ENCODE measurements around the gene STKLD1. TPM values are rescaled to one million over a fixed set of nuclear protein-coding genes. Genes with fewer than 3 reads are reported as not detected.
"Not testable (repeated sequence)": the region's sequence is repeated elsewhere in the genome, so short reads cannot be mapped to it uniquely, and the experiment has no call there.

STKLD1 gene
- total RNA-seq, 3 donors from 2014 or later (not counting 1 experiment from before 2014, with no cell fraction given): 0.53 to 2.9 (median 1.1) TPM

DNA sequence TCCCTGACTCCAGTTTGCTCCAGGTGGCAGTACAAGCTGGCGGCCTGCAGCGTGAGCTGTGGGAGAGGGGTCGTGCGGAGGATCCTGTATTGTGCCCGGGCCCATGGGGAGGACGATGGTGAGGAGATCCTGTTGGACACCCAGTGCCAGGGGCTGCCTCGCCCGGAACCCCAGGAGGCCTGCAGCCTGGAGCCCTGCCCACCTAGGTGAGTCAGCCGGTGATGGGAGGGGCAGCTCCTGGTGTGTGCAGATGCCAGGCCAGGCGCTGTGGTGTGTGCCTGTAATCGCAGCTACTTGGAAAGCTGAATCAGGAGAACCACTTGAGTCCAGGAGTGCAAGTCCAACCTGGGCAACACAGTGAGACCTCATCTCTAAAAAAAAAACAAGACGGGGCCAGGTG lies 73.6 kb downstream of the STKLD1 start:
- intact Hi-C loops (cut with micrococcal nuclease): no loop called here
- 95% methylated on average over 12 of the region's 12 CpGs for WGBS (ENCODE audit: insufficient coverage)
- Mint-ChIP-seq H3K36me3 (no peaks in the 10 kb centered on the region), H3K27ac (no peak overlapping the region), H3K9me3 (no peaks in the 10 kb centered on the region), H3K4me3 (no peak overlapping the region), H3K4me1 (no peaks in the 10 kb centered on the region), H3K27me3 (ENCODE audit: low read depth in 2 of 2) (no peaks in the 10 kb centered on the region)
- H3K4me1 ChIP-seq (ENCODE audit: control insufficient read depth, insufficient read depth, low read length): no peaks in the 10 kb centered on the region
- H3K36me3 ChIP-seq (ENCODE audit: control insufficient read depth, insufficient read depth, low read length): no peaks in the 10 kb centered on the region
- ATAC-seq: no peak
- no peak overlapping the region for H3K27ac ChIP-seq (ENCODE audit: low read length)
- no peaks in the 10 kb centered on the region for H3K27me3 ChIP-seq (ENCODE audit: control insufficient read depth, insufficient read depth, low read length)
- no peak for TF ChIP-seq CTCF (IDR thresholded peaks at IDR 0.05)
- H3K4me3 ChIP-seq (ENCODE audit: low read length): no peak overlapping the region
- no peak for DNase-seq
- H3K9me3 ChIP-seq (ENCODE audit: control insufficient read depth, insufficient read depth, low read length): no peaks in the 10 kb centered on the region

DNA sequence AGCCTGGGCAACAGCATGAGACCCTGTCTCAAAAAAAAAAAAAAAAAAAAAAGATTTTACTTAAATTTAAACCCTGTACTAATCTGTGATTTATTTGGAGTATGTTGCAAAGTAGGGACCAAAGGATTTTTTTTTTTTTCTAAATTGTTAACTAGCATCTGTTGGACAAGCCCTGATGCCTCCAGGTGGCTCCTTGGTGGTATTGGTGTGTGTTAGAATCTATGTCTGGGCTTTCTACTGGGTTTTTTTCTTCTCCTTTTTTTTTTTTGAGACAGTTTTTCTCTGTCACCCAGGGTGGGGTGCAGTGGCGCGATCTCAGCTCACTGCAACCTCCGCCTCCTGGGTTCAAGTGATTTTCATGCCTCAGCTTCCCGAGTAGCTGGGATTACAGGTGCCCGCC lies 75.7 kb downstream of the STKLD1 start:
- 89% methylated on average over 5 of the region's 5 CpGs for WGBS (ENCODE audit: insufficient coverage)
- H3K36me3 ChIP-seq (ENCODE audit: control insufficient read depth, insufficient read depth, low read length); ATAC-seq; intact Hi-C loops (cut with micrococcal nuclease); H3K4me3 Mint-ChIP-seq; H3K4me1 Mint-ChIP-seq; H3K27ac ChIP-seq (ENCODE audit: low read length); H3K27ac Mint-ChIP-seq; H3K4me1 ChIP-seq (ENCODE audit: control insufficient read depth, insufficient read depth, low read length); H3K27me3 Mint-ChIP-seq (ENCODE audit: low read depth in 2 of 2); H3K9me3 ChIP-seq (ENCODE audit: control insufficient read depth, insufficient read depth, low read length); H3K4me3 ChIP-seq (ENCODE audit: low read length); H3K36me3 Mint-ChIP-seq; DNase-seq; H3K27me3 ChIP-seq (ENCODE audit: control insufficient read depth, insufficient read depth, low read length); H3K9me3 Mint-ChIP-seq: not testable (repeated sequence)

DNA sequence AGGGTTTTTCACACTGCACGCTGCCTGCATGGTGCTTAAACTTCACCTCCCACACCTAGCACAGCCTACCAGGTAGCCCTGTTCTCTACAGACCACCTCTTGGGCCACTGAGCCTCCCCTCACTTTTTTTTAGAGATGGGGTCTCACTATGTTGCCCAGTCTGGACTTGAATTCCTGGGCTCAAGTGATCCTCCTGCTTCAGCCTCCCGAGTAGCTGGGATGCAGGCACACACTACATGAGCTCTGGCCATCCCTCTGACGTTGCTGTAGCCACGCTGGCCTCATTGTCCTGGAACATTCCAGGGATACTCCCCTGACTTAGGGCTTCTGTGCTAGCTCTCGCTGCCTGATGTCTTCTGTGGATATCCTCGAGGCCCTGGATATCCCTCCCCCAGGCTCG lies 76.4 kb downstream of the STKLD1 start:
- no peaks in the 10 kb centered on the region for H3K9me3 ChIP-seq (ENCODE audit: control insufficient read depth, insufficient read depth, low read length)
- no peaks in the 10 kb centered on the region for H3K36me3 ChIP-seq (ENCODE audit: control insufficient read depth, insufficient read depth, low read length)
- 87% methylated on average over 7 of the region's 7 CpGs for WGBS (ENCODE audit: insufficient coverage)
- H3K27me3 ChIP-seq (ENCODE audit: control insufficient read depth, insufficient read depth, low read length): no peaks in the 10 kb centered on the region
- no peak overlapping the region for H3K4me3 ChIP-seq (ENCODE audit: low read length)
- H3K4me1 ChIP-seq (ENCODE audit: control insufficient read depth, insufficient read depth, low read length): no peaks in the 10 kb centered on the region
- no peak overlapping the region for H3K4me3 Mint-ChIP-seq
- H3K27ac ChIP-seq (ENCODE audit: low read length): no peak overlapping the region
- no peak for DNase-seq
- no peak for TF ChIP-seq CTCF (IDR thresholded peaks at IDR 0.05)
- H3K27ac Mint-ChIP-seq: no peak overlapping the region
- no peak for ATAC-seq
- intact Hi-C loops (cut with micrococcal nuclease): no loop called here
- H3K9me3 Mint-ChIP-seq: no peaks in the 10 kb centered on the region
- H3K36me3 Mint-ChIP-seq: no peaks in the 10 kb centered on the region
- H3K4me1 Mint-ChIP-seq: no peaks in the 10 kb centered on the region
- H3K27me3 Mint-ChIP-seq (ENCODE audit: low read depth in 2 of 2): no peaks in the 10 kb centered on the region

GRCh38 chr9:133453651-133454050 lies 77.5 kb downstream of the STKLD1 start:
- H3K9me3 ChIP-seq (ENCODE audit: control insufficient read depth, insufficient read depth, low read length): no peaks in the 10 kb centered on the region
- H3K27me3 Mint-ChIP-seq (ENCODE audit: low read depth in 2 of 2): no peaks in the 10 kb centered on the region
- no peaks in the 10 kb centered on the region for H3K27me3 ChIP-seq (ENCODE audit: control insufficient read depth, insufficient read depth, low read length)
- intact Hi-C loops (cut with micrococcal nuclease): no loop called here
- no peak overlapping the region for H3K4me3 ChIP-seq (ENCODE audit: low read length)
- TF ChIP-seq CTCF (IDR thresholded peaks at IDR 0.05): no peak
- no peaks in the 10 kb centered on the region for H3K4me1 Mint-ChIP-seq
- WGBS (ENCODE audit: insufficient coverage): 81% methylated on average over 10 of the region's 11 CpGs
- H3K36me3 Mint-ChIP-seq: no peaks in the 10 kb centered on the region
- DNase-seq: no peak
- no peak overlapping the region for H3K27ac ChIP-seq (ENCODE audit: low read length)
- no peaks in the 10 kb centered on the region for H3K9me3 Mint-ChIP-seq
- no peak overlapping the region for H3K4me3 Mint-ChIP-seq
- peaks cover 1% of the 10 kb centered on the region for H3K4me1 ChIP-seq (ENCODE audit: control insufficient read depth, insufficient read depth, low read length)
- no peak for ATAC-seq
- no peaks in the 10 kb centered on the region for H3K36me3 ChIP-seq (ENCODE audit: control insufficient read depth, insufficient read depth, low read length)
- no peak overlapping the region for H3K27ac Mint-ChIP-seq
